CD8-positive, alpha-beta memory T cell (primary cell): ENCODE data around the gene IGSF3. TPM values are rescaled to one million over a fixed set of nuclear protein-coding genes. Genes with fewer than 3 reads are reported as not detected.

Experiments
- CTCF ChIA-PET: fragments of 350-600 bp; sonication (Branson Sonifier 250); formaldehyde crosslinking; loops from one replicate; lab custom pipeline; 2021; ENCODE audit warnings: antibody characterized with exemption; lab: Charles Lee
- POLR2A ChIA-PET: fragments of 350-600 bp; sonication (Branson Sonifier 250); formaldehyde crosslinking; loops from one replicate; lab custom pipeline; 2021; ENCODE audit warnings: antibody characterized with exemption; lab: Charles Lee
- DNase-seq, 5 donors: peaks; one replicate each; pipeline versions ENCODE4 v3.0.0 to v3.0.0-alpha.2; 2020 to 2022; ENCODE audit warnings: mixed read lengths in 1 of 5
- H3K27ac ChIP-seq: one replicate; pipeline ENCODE4 v1.7.0; 2013; ENCODE audit warnings: low read depth, mild to moderate bottlenecking, low read length, moderate library complexity
- H3K27me3 ChIP-seq: 2 replicates; pipeline ENCODE4 v1.7.0; 2013; ENCODE audit warnings: low read length, mild to moderate bottlenecking; ENCODE audit not compliant: insufficient read depth, poor library complexity, severe bottlenecking
- H3K36me3 ChIP-seq: 2 replicates; pipeline ENCODE4 v1.7.0; 2013; ENCODE audit warnings: mild to moderate bottlenecking, low read length, moderate library complexity; ENCODE audit not compliant: insufficient read depth
- H3K4me1 ChIP-seq: 2 replicates; pipeline ENCODE4 v1.7.0; 2013; ENCODE audit warnings: mild to moderate bottlenecking, low read length, moderate library complexity; ENCODE audit not compliant: insufficient read depth
- H3K4me3 ChIP-seq: 2 replicates; pipeline ENCODE4 v1.7.0; 2013; ENCODE audit warnings: mild to moderate bottlenecking, low read length
- H3K9me3 ChIP-seq: 2 replicates; pipeline ENCODE4 v1.7.0; 2013; ENCODE audit warnings: mild to moderate bottlenecking, low read length
- H3K27ac Mint-ChIP-seq, 8 donors: one replicate each; pipeline ENCODE4 v1.8.0; 2020 to 2021; ENCODE audit warnings: mixed read lengths in 8 of 8, mild to moderate bottlenecking in 6 of 8, inconsistent platforms in 3 of 8, moderate library complexity in 3 of 8
- H3K27me3 Mint-ChIP-seq, 2 donors: one replicate each; pipeline ENCODE4 v1.8.0; 2020 to 2021; ENCODE audit warnings: mixed read lengths in 2 of 2, mild to moderate bottlenecking in 1 of 2, moderate library complexity in 1 of 2
- H3K36me3 Mint-ChIP-seq, 3 donors: one replicate each; pipeline ENCODE4 v1.8.0; 2020 to 2021; ENCODE audit warnings: mixed read lengths in 3 of 3, inconsistent platforms in 1 of 3, mild to moderate bottlenecking in 1 of 3
- H3K4me1 Mint-ChIP-seq, 3 donors: one replicate each; pipeline ENCODE4 v1.8.0; 2020 to 2021; ENCODE audit warnings: mixed read lengths in 3 of 3, inconsistent platforms in 1 of 3, mild to moderate bottlenecking in 1 of 3
- H3K4me3 Mint-ChIP-seq, 7 donors: one replicate each; pipeline ENCODE4 v1.8.0; 2020 to 2021; ENCODE audit warnings: mixed read lengths in 7 of 7, mild to moderate bottlenecking in 6 of 7, moderate library complexity in 4 of 7, inconsistent platforms in 2 of 7
- H3K9me3 Mint-ChIP-seq, 5 donors: one replicate each; pipeline ENCODE4 v1.8.0; 2020 to 2022; ENCODE audit warnings: mixed read lengths in 5 of 5, mild to moderate bottlenecking in 3 of 5, moderate library complexity in 2 of 5, inconsistent platforms in 1 of 5
- polyA plus RNA-seq: library from polyadenylated mRNA; unstranded; fragments of 300-500 nt; fragmentation: Illumina TruSeq; gene quantifications from one replicate; pipeline ENCODE4 v1.2.3, GENCODE V29; 2021
- total RNA-seq, 2 experiments: library from RNA; stranded (reverse); gene quantifications; one replicate each; pipeline ENCODE4 v1.2.3, GENCODE V29; 2021

The IGSF3 gene
- total and polyA plus RNA-seq, 3 experiments from 2014 or later = 1.8 to 2.0 TPM; not detected in 1

- no peak for DNase-seq
- peaks cover 38 to 65% (median 64%) of the 10 kb centered on the region in 3 donors for H3K4me1 Mint-ChIP-seq
- H3K9me3 ChIP-seq = no peaks in the 10 kb centered on the region
- H3K27ac ChIP-seq = no peak overlapping the region
- no peaks in the 10 kb centered on the region for H3K27me3 ChIP-seq
- no peaks in the 10 kb centered on the region for H3K27me3 Mint-ChIP-seq
- POLR2A ChIA-PET = no interaction called here
- H3K4me1 ChIP-seq = peaks cover 10% of the 10 kb centered on the region
- H3K9me3 Mint-ChIP-seq = no peaks in the 10 kb centered on the region
- peak overlapping the region in 2 of 7 donors; percentile 10 to 20 for H3K4me3 Mint-ChIP-seq
- CTCF ChIA-PET = interaction anchor here (1.0 to 2.1 kb wide), 2 partner anchors 11 to 41 kb away, joined by 3 to 7 read pairs; no protein-coding TSS in a partner anchor
- H3K27ac Mint-ChIP-seq = peak overlapping the region in 7 of 8 donors; percentile 0 to 86 (median 35)
- H3K4me3 ChIP-seq = no peak overlapping the region
- no peaks in the 10 kb centered on the region for H3K36me3 ChIP-seq
- peaks cover 29 to 85% (median 42%) of the 10 kb centered on the region in 3 donors for H3K36me3 Mint-ChIP-seq
These were observed 127.4 kb downstream of the IGSF3 start for GRCh38 chr1:116540088-116540487.

DNA sequence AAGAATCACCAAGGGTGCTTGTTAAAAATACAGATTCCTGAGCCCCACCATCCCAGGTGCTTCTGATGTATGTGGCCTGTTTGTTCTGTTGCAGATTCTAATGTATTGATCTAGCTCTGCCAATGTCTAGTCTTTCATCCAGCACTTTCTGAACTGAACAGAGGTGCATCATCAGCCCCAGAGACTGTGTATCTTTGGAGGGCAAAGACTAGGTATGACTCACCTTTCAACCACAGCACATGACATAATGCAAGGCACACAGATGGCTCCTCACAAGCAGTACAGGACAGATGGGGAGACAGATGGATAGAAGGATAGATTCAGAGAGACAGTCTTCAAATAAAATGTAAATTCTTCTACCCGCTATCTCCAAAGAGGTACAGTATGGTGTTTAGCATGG lies 129.0 kb downstream of the IGSF3 start:
- no peak overlapping the region for H3K27ac ChIP-seq
- peak overlapping the region in 6 of 8 donors; percentile 1 to 84 (median 61) for H3K27ac Mint-ChIP-seq
- no peaks in the 10 kb centered on the region for H3K36me3 ChIP-seq
- H3K36me3 Mint-ChIP-seq = peaks cover 34 to 82% (median 42%) of the 10 kb centered on the region in 3 donors
- H3K9me3 ChIP-seq = no peaks in the 10 kb centered on the region
- H3K4me1 ChIP-seq = peaks cover 10% of the 10 kb centered on the region
- ChIA-PET CTCF (no interaction called here), POLR2A (interaction anchor here (0.8 to 1.0 kb wide), 2 partner anchors 19 to 24 kb away, joined by 3 to 6 read pairs; no protein-coding TSS in a partner anchor)
- no peaks in the 10 kb centered on the region for H3K9me3 Mint-ChIP-seq
- H3K27me3 Mint-ChIP-seq = no peaks in the 10 kb centered on the region
- H3K4me3 ChIP-seq = no peak overlapping the region
- peaks cover 30 to 58% (median 53%) of the 10 kb centered on the region in 3 donors for H3K4me1 Mint-ChIP-seq
- H3K27me3 ChIP-seq = no peaks in the 10 kb centered on the region
- H3K4me3 Mint-ChIP-seq = peak overlapping the region in 1 of 7 donors; percentile 1
- peak in 1 of 5 donors; percentile 64 for DNase-seq

DNA sequence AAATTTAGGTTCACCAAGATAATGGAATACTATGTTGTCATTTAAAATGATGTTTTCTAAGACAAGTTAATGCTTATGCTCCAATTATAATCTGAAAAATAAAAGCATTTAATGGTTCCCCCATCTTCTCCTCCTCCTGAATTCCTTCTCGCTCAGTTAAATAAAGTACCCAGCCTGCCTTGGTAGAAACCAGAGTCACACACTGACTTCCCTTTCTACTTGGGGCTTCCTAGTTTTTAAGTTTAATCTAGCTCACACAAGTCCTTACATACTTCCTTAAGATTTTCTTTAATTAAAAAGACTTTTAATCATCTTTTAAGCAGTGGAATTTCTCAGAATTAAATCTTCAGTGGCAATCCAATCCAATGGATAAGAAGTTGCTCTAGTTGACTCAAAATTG lies 129.6 kb downstream of the IGSF3 start:
- no peak overlapping the region for H3K4me3 Mint-ChIP-seq
- H3K4me3 ChIP-seq = no peak overlapping the region
- peaks cover 33 to 82% (median 42%) of the 10 kb centered on the region in 3 donors for H3K36me3 Mint-ChIP-seq
- no peaks in the 10 kb centered on the region for H3K27me3 ChIP-seq
- H3K36me3 ChIP-seq = no peaks in the 10 kb centered on the region
- ChIA-PET CTCF (no interaction called here), POLR2A (interaction anchor here (0.6 to 1.0 kb wide), 3 partner anchors 23 to 33 kb away, joined by 3 to 10 read pairs (median 4); no protein-coding TSS in a partner anchor)
- H3K4me1 Mint-ChIP-seq = peaks cover 32 to 58% (median 55%) of the 10 kb centered on the region in 3 donors
- H3K9me3 Mint-ChIP-seq = no peaks in the 10 kb centered on the region
- H3K4me1 ChIP-seq = peaks cover 10% of the 10 kb centered on the region
- no peaks in the 10 kb centered on the region for H3K27me3 Mint-ChIP-seq
- DNase-seq = no peak
- H3K27ac ChIP-seq = no peak overlapping the region
- no peaks in the 10 kb centered on the region for H3K9me3 ChIP-seq
- peak overlapping the region in 6 of 8 donors; percentile 1 to 83 (median 42) for H3K27ac Mint-ChIP-seq

DNA sequence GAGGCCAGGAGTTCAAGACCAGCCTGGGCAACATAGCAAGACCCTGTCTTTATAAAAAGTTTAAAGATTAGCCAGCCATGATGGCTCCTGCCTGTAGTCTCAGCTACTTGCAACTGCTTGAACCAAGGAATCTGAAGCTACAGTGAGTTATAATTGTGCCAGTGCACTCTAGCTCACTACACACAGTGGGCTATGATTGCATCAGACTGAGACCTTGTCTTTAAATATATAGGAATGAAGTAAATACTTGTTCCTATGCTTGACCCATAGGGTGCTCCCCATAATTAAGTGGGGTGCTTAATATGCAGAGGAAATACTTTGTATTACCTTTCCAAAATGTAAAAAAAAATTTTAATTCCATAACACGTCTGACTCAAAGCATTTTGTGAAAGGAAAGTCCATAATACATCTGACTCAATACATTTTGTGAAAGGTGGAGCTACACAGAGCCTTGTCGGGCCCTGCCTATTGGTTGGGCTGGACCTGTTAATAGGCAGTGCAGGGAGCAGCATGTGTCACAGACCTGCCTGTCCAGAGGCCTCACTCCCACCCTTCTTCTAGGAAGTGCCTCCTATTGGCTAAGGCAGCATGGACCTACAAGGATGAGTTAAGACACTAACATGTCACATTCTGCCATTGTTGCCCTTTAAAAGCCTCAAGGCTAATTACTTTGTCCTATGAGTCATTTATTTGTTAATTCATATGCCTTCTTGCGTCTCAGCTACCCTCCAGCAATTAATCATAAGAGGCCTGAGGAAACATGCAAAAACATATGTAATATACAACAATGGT lies 130.3 kb downstream of the IGSF3 start:
- no peak overlapping the region for H3K4me3 Mint-ChIP-seq
- no peak overlapping the region for H3K4me3 ChIP-seq
- H3K9me3 ChIP-seq = no peaks in the 10 kb centered on the region
- H3K4me1 Mint-ChIP-seq = peaks cover 28 to 53% (median 49%) of the 10 kb centered on the region in 3 donors
- ChIA-PET POLR2A (interaction anchor here (0.7 kb wide), 1 partner anchor 32 kb away, joined by 4 read pairs; no protein-coding TSS in a partner anchor), CTCF (interaction anchor here (1.0 kb wide), 1 partner anchor 52 kb away, joined by 3 read pairs; no protein-coding TSS in a partner anchor)
- peaks cover 10% of the 10 kb centered on the region for H3K4me1 ChIP-seq
- no peaks in the 10 kb centered on the region for H3K36me3 ChIP-seq
- H3K36me3 Mint-ChIP-seq = peaks cover 26 to 78% (median 37%) of the 10 kb centered on the region in 3 donors
- peak overlapping the region in 1 of 8 donors; percentile 40 for H3K27ac Mint-ChIP-seq
- H3K27me3 Mint-ChIP-seq = no peaks in the 10 kb centered on the region
- H3K9me3 Mint-ChIP-seq = no peaks in the 10 kb centered on the region
- no peaks in the 10 kb centered on the region for H3K27me3 ChIP-seq
- DNase-seq = no peak
- H3K27ac ChIP-seq = no peak overlapping the region

DNA sequence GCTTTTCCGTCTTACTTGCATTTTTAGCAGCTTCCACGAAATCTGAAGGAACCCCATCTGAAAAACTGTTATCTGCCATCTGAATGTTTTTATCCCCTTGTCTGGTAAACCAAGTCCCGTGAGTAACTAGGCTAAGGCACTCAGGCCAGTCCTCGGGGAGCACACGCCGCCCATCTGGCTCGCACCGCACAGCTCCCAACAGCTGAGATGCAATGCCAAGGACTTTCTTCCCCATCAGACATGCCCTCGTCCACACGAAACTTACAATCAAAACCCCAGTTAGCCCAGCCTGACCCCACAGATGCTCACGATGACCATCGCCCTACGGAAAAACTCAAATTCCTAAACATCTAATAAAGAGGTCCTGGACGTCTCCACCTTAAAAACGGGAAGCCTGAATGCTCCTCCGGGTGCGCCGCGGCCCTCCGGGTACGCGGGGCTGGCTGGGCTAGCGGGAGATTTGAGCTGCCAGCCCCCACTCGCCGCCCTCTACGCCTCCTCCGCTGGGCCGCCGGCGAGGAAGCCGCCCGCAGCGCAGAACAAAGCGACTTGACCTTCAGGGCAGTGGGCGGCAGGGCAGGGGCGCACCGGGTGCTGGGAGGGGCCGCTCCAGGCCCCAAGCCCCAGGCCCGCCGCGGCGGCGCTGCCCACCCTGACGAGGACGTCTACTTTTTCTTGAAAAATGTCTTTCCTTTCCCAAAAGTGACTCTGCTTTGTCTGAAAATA lies 133.4 kb downstream of the IGSF3 start:
- Mint-ChIP-seq H3K27me3 (no peaks in the 10 kb centered on the region), H3K27ac (no peak overlapping the region), H3K4me3 (no peak overlapping the region), H3K9me3 (no peaks in the 10 kb centered on the region), H3K36me3 (peaks cover 18 to 67% (median 41%) of the 10 kb centered on the region in 3 donors), H3K4me1 (peaks cover 11 to 28% (median 24%) of the 10 kb centered on the region in 3 donors)
- Histone ChIP-seq H3K36me3 (no peaks in the 10 kb centered on the region), H3K27ac (no peak overlapping the region), H3K27me3 (no peaks in the 10 kb centered on the region), H3K4me1 (no peaks in the 10 kb centered on the region), H3K9me3 (no peaks in the 10 kb centered on the region), H3K4me3 (no peak overlapping the region)
- no peak for DNase-seq
- ChIA-PET POLR2A (no interaction called here), CTCF (interaction anchor here (0.9 kb wide), 1 partner anchor 395 kb away, joined by 3 read pairs; no protein-coding TSS in a partner anchor)

- H3K4me3 Mint-ChIP-seq = no peak overlapping the region
- no peaks in the 10 kb centered on the region for H3K9me3 Mint-ChIP-seq
- POLR2A ChIA-PET = no interaction called here
- Histone ChIP-seq H3K4me1 (no peaks in the 10 kb centered on the region), H3K36me3 (no peaks in the 10 kb centered on the region), H3K27me3 (no peaks in the 10 kb centered on the region), H3K27ac (no peak overlapping the region), H3K9me3 (no peaks in the 10 kb centered on the region), H3K4me3 (no peak overlapping the region)
- no peak for DNase-seq
- no peaks in the 10 kb centered on the region for H3K27me3 Mint-ChIP-seq
- CTCF ChIA-PET = interaction anchor here (0.9 kb wide), 1 partner anchor 394 kb away, joined by 3 read pairs; no protein-coding TSS in a partner anchor
- peaks cover 4 to 21% (median 16%) of the 10 kb centered on the region in 3 donors for H3K4me1 Mint-ChIP-seq
- peak overlapping the region in 3 of 8 donors; percentile 26 to 56 (median 44) for H3K27ac Mint-ChIP-seq
- peaks cover 24 to 63% (median 43%) of the 10 kb centered on the region in 3 donors for H3K36me3 Mint-ChIP-seq
These were observed 134.1 kb downstream of the IGSF3 start for GRCh38 chr1:116533429-116533820.

DNA sequence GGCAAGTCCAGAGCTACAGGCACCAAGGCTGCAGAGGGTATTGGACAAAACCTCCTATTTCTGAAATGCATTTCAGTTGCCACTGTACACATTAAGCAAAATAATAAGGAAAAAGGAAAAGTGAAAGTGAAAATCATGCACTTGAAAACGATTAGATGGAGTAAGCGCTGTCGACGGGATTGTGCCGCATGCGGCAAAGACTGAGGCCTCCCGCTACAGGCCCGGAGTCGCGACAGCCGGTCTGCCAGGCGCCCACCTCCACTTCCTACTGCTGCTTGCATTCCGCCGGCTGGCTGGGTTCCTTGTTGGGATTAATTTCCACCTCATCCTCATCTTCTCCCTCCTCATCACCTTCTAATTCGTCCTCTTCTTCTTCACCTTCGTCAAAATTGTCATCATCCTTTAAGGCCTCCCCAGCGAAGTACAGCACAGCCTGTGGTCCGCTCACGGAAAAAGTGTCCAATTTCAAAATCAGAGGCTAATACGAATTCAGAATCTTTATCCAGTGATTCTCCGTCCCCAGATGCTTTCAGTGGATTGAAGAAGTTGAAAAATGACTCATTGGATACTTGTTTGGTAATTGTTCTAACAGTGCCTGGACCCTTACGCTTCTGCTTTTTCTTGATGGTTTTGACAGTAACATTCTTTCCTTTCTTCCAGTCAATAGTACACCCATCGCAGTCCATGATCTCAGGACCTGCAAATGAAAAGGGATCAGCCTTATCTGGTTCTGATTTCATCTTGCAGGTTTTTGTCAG lies 134.7 kb downstream of the IGSF3 start:
- POLR2A ChIA-PET = no interaction called here
- no peak overlapping the region for H3K4me3 ChIP-seq
- H3K27me3 Mint-ChIP-seq = no peaks in the 10 kb centered on the region
- peak overlapping the region in 3 of 8 donors; percentile 26 to 78 (median 66) for H3K27ac Mint-ChIP-seq
- H3K4me1 ChIP-seq = no peaks in the 10 kb centered on the region
- H3K9me3 Mint-ChIP-seq = no peaks in the 10 kb centered on the region
- H3K36me3 ChIP-seq = no peaks in the 10 kb centered on the region
- CTCF ChIA-PET = no interaction called here
- no peak for DNase-seq
- H3K27ac ChIP-seq = no peak overlapping the region
- H3K4me3 Mint-ChIP-seq = no peak overlapping the region
- H3K9me3 ChIP-seq = no peaks in the 10 kb centered on the region
- H3K27me3 ChIP-seq = no peaks in the 10 kb centered on the region
- peaks cover 29 to 63% (median 46%) of the 10 kb centered on the region in 3 donors for H3K36me3 Mint-ChIP-seq
- peaks cover 2 to 15% (median 10%) of the 10 kb centered on the region in 3 donors for H3K4me1 Mint-ChIP-seq
